ENCODE measurements around the gene TBC1D23.

DNA sequence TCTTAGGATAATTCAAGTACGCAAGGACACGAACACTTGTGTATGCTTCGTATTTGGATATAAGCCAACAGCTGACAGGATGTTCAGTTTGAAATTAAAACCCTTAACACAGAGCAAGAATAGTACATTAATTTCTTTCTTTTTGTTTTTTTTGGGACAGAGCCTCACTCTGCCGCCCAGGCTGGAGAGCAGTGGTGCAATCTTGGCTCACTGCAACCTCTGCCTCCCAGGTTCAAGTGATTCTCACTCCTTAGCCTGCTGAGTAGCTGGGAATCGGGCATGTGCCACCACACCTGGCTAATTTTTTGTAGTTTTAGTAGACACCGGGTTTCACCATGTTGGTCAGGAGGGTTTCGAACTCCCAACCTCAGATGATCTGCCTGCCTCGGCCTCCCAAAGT is 107.6 kb downstream of the TBC1D23 start:
- no peak for TF ChIP-seq GATA3 (IDR thresholded peaks at IDR 0.05; ENCODE audit: low read depth, low read length)
- TF ChIP-seq GATA2 (IDR thresholded peaks at IDR 0.05; ENCODE audit: low read depth, low read length) = no peak
